ENCODE data around the gene TCEA2.

Gene TCEA2

GRCh38 chr20:64069614-64070243 is 6.7 kb downstream of the TCEA2 start:
- Histone ChIP-seq H3K36me3 (ENCODE audit: insufficient read depth, insufficient read length, low read length) (peaks cover 37% of the 10 kb centered on the region), H3K9ac (ENCODE audit: insufficient read length, low read depth) (no peak overlapping the region), H3K9me3 (ENCODE audit: insufficient read depth, low read length) (no peaks in the 10 kb centered on the region), H3K4me1 (ENCODE audit: insufficient read depth, insufficient read length) (peaks cover 32% of the 10 kb centered on the region), H3K4me3 (ENCODE audit: insufficient read length, low read depth) (no peak overlapping the region), H3K27me3 (ENCODE audit: insufficient read depth, insufficient read length) (no peaks in the 10 kb centered on the region)
- no peak for DNase-seq (ENCODE audit: low read depth, low spot score)
- no peak for TF ChIP-seq YY1 (IDR thresholded peaks at IDR 0.05; ENCODE audit: insufficient read depth, insufficient read length)
- no peak for TF ChIP-seq ZNF274 (IDR thresholded peaks at IDR 0.05; ENCODE audit: low read depth, low read length)
- no peak for TF ChIP-seq SUZ12 (IDR thresholded peaks at IDR 0.05; ENCODE audit: extremely low read depth, insufficient read depth, insufficient read length)

- Histone ChIP-seq H3K9ac (ENCODE audit: insufficient read length, low read depth) (no peak overlapping the region), H3K27me3 (ENCODE audit: insufficient read depth, insufficient read length) (no peaks in the 10 kb centered on the region), H3K4me3 (ENCODE audit: insufficient read length, low read depth) (no peak overlapping the region), H3K36me3 (ENCODE audit: insufficient read depth, insufficient read length, low read length) (peaks cover 43% of the 10 kb centered on the region), H3K4me1 (ENCODE audit: insufficient read depth, insufficient read length) (peaks cover 28% of the 10 kb centered on the region), H3K9me3 (ENCODE audit: insufficient read depth, low read length) (no peaks in the 10 kb centered on the region)
- DNase-seq (ENCODE audit: low read depth, low spot score), result no peak
- TF ChIP-seq SUZ12 (IDR thresholded peaks at IDR 0.05; ENCODE audit: extremely low read depth, insufficient read depth, insufficient read length) (no peak), YY1 (IDR thresholded peaks at IDR 0.05; ENCODE audit: insufficient read depth, insufficient read length) (no peak), ZNF274 (IDR thresholded peaks at IDR 0.05; ENCODE audit: low read depth, low read length) (no peak)
Measured at GRCh38 chr20:64070244-64070993, 7.4 kb downstream of the TCEA2 start.

GRCh38 chr20:64071341-64072332 is 8.6 kb downstream of the TCEA2 start:
- DNase-seq (ENCODE audit: low read depth, low spot score), result no peak
- no peak for TF ChIP-seq YY1 (IDR thresholded peaks at IDR 0.05; ENCODE audit: insufficient read depth, insufficient read length)
- no peak for TF ChIP-seq ZNF274 (IDR thresholded peaks at IDR 0.05; ENCODE audit: low read depth, low read length)
- TF ChIP-seq SUZ12 (IDR thresholded peaks at IDR 0.05; ENCODE audit: extremely low read depth, insufficient read depth, insufficient read length), result no peak
- H3K9me3 ChIP-seq (ENCODE audit: insufficient read depth, low read length), result no peaks in the 10 kb centered on the region
- H3K4me3 ChIP-seq (ENCODE audit: insufficient read length, low read depth), result no peak overlapping the region
- peaks cover 51% of the 10 kb centered on the region for H3K36me3 ChIP-seq (ENCODE audit: insufficient read depth, insufficient read length, low read length)
- no peak overlapping the region for H3K9ac ChIP-seq (ENCODE audit: insufficient read length, low read depth)
- H3K27me3 ChIP-seq (ENCODE audit: insufficient read depth, insufficient read length), result no peaks in the 10 kb centered on the region
- peaks cover 21% of the 10 kb centered on the region for H3K4me1 ChIP-seq (ENCODE audit: insufficient read depth, insufficient read length)

- no peak overlapping the region for H3K9ac ChIP-seq (ENCODE audit: insufficient read length, low read depth)
- TF ChIP-seq SUZ12 (IDR thresholded peaks at IDR 0.05; ENCODE audit: extremely low read depth, insufficient read depth, insufficient read length) (no peak), ZNF274 (IDR thresholded peaks at IDR 0.05; ENCODE audit: low read depth, low read length) (no peak), YY1 (IDR thresholded peaks at IDR 0.05; ENCODE audit: insufficient read depth, insufficient read length) (no peak)
- H3K4me1 ChIP-seq (ENCODE audit: insufficient read depth, insufficient read length), result peaks cover 17% of the 10 kb centered on the region
- peaks cover 54% of the 10 kb centered on the region for H3K36me3 ChIP-seq (ENCODE audit: insufficient read depth, insufficient read length, low read length)
- H3K9me3 ChIP-seq (ENCODE audit: insufficient read depth, low read length), result no peaks in the 10 kb centered on the region
- DNase-seq (ENCODE audit: low read depth, low spot score), result no peak
- H3K27me3 ChIP-seq (ENCODE audit: insufficient read depth, insufficient read length), result no peaks in the 10 kb centered on the region
- H3K4me3 ChIP-seq (ENCODE audit: insufficient read length, low read depth), result no peak overlapping the region
Measured at GRCh38 chr20:64072498-64073063, 9.6 kb downstream of the TCEA2 start.

GRCh38 chr20:64073476-64074183 is 10.6 kb downstream of the TCEA2 start:
- DNase-seq (ENCODE audit: low read depth, low spot score), result no peak
- Histone ChIP-seq H3K4me1 (ENCODE audit: insufficient read depth, insufficient read length) (peaks cover 19% of the 10 kb centered on the region), H3K27me3 (ENCODE audit: insufficient read depth, insufficient read length) (no peaks in the 10 kb centered on the region), H3K9me3 (ENCODE audit: insufficient read depth, low read length) (no peaks in the 10 kb centered on the region), H3K4me3 (ENCODE audit: insufficient read length, low read depth) (no peak overlapping the region), H3K36me3 (ENCODE audit: insufficient read depth, insufficient read length, low read length) (peaks cover 55% of the 10 kb centered on the region), H3K9ac (ENCODE audit: insufficient read length, low read depth) (no peak overlapping the region)
- TF ChIP-seq YY1 (IDR thresholded peaks at IDR 0.05; ENCODE audit: insufficient read depth, insufficient read length) (no peak), SUZ12 (IDR thresholded peaks at IDR 0.05; ENCODE audit: extremely low read depth, insufficient read depth, insufficient read length) (no peak), ZNF274 (IDR thresholded peaks at IDR 0.05; ENCODE audit: low read depth, low read length) (no peak)

- Histone ChIP-seq H3K4me3 (ENCODE audit: insufficient read length, low read depth) (no peak overlapping the region), H3K9ac (ENCODE audit: insufficient read length, low read depth) (no peak overlapping the region), H3K27me3 (ENCODE audit: insufficient read depth, insufficient read length) (no peaks in the 10 kb centered on the region), H3K4me1 (ENCODE audit: insufficient read depth, insufficient read length) (peaks cover 15% of the 10 kb centered on the region), H3K9me3 (ENCODE audit: insufficient read depth, low read length) (no peaks in the 10 kb centered on the region), H3K36me3 (ENCODE audit: insufficient read depth, insufficient read length, low read length) (peaks cover 55% of the 10 kb centered on the region)
- DNase-seq (ENCODE audit: low read depth, low spot score), result no peak
- TF ChIP-seq YY1 (IDR thresholded peaks at IDR 0.05; ENCODE audit: insufficient read depth, insufficient read length), result no peak
- TF ChIP-seq ZNF274 (IDR thresholded peaks at IDR 0.05; ENCODE audit: low read depth, low read length), result no peak
- no peak for TF ChIP-seq SUZ12 (IDR thresholded peaks at IDR 0.05; ENCODE audit: extremely low read depth, insufficient read depth, insufficient read length)
Measured at GRCh38 chr20:64074184-64074789, 11.3 kb downstream of the TCEA2 start.

All from NT2/D1 (cell line).